Activated CD4-positive, alpha-beta T cell treated with anti-CD3 and anti-CD28 coated beads, Interleukin-2, amount 10 ng/mL, durations not matched to agents 24 days and 14 days (primary cell): ENCODE data around the gene LDB2. TPM values are rescaled to one million over a fixed set of nuclear protein-coding genes. Genes with fewer than 3 reads are reported as not detected.

Source experiments
- DNase-seq: peaks from one replicate; pipeline ENCODE4 v3.0.0; 2022
- H3K27ac Mint-ChIP-seq: one replicate; pipeline ENCODE4 v1.8.0; 2022; ENCODE audit warnings: mild to moderate bottlenecking, mixed read lengths
- H3K27me3 Mint-ChIP-seq: one replicate; pipeline ENCODE4 v1.8.0; 2022; ENCODE audit warnings: mixed read lengths
- H3K36me3 Mint-ChIP-seq: one replicate; pipeline ENCODE4 v1.8.0; 2022; ENCODE audit warnings: low read depth, mild to moderate bottlenecking, mixed read lengths
- H3K4me1 Mint-ChIP-seq: one replicate; pipeline ENCODE4 v1.8.0; 2021; ENCODE audit warnings: mixed read lengths
- H3K4me3 Mint-ChIP-seq: one replicate; pipeline ENCODE4 v1.8.0; 2022; ENCODE audit warnings: mild to moderate bottlenecking, moderate library complexity, mixed read lengths
- H3K9me3 Mint-ChIP-seq: one replicate; pipeline ENCODE4 v1.8.0; 2021; ENCODE audit warnings: mixed read lengths
- intact Hi-C: fragments of 100-400 bp; cut with micrococcal nuclease; formaldehyde crosslinking; loops from one replicate; pipeline ENCODE4 v1.15.1; 2023
- total RNA-seq: library from RNA; stranded (reverse); gene quantifications from 2 replicates; pipeline ENCODE4 v1.2.3, GENCODE V29; 2022

The LDB2 gene
- total RNA-seq, 1 donor from 2014 or later, result not detected

- intact Hi-C loops, result no loop called here
- Mint-ChIP-seq H3K27ac (no peak overlapping the region), H3K9me3 (no peaks in the 10 kb centered on the region), H3K4me3 (no peak overlapping the region), H3K36me3 (no peaks in the 10 kb centered on the region), H3K27me3 (no peaks in the 10 kb centered on the region), H3K4me1 (no peaks in the 10 kb centered on the region)
- no peak for DNase-seq
Observed at GRCh38 chr4:16732741-16733140, 165.7 kb downstream of the LDB2 start.

GRCh38 chr4:16731776-16732380, 166.6 kb downstream of the LDB2 start:
- Mint-ChIP-seq H3K36me3 (no peaks in the 10 kb centered on the region), H3K4me1 (no peaks in the 10 kb centered on the region), H3K4me3 (no peak overlapping the region), H3K27ac (no peak overlapping the region), H3K9me3 (no peaks in the 10 kb centered on the region), H3K27me3 (no peaks in the 10 kb centered on the region)
- intact Hi-C loops, result no loop called here
- DNase-seq, result no peak

GRCh38 chr4:16730522-16731205, 167.8 kb downstream of the LDB2 start:
- Mint-ChIP-seq H3K4me1 (no peaks in the 10 kb centered on the region), H3K27me3 (no peaks in the 10 kb centered on the region), H3K36me3 (no peaks in the 10 kb centered on the region), H3K4me3 (no peak overlapping the region), H3K27ac (no peak overlapping the region), H3K9me3 (no peaks in the 10 kb centered on the region)
- intact Hi-C loops, result no loop called here
- no peak for DNase-seq

GRCh38 chr4:16729336-16729735, 169.1 kb downstream of the LDB2 start:
- no peaks in the 10 kb centered on the region for H3K4me1 Mint-ChIP-seq
- no peak overlapping the region for H3K27ac Mint-ChIP-seq
- DNase-seq, result no peak
- no peaks in the 10 kb centered on the region for H3K27me3 Mint-ChIP-seq
- H3K36me3 Mint-ChIP-seq, result no peaks in the 10 kb centered on the region
- intact Hi-C loops, result no loop called here
- no peak overlapping the region for H3K4me3 Mint-ChIP-seq
- no peaks in the 10 kb centered on the region for H3K9me3 Mint-ChIP-seq

GRCh38 chr4:16728849-16729248, 169.6 kb downstream of the LDB2 start:
- H3K4me3 Mint-ChIP-seq, result no peak overlapping the region
- no peak for DNase-seq
- no peak overlapping the region for H3K27ac Mint-ChIP-seq
- H3K9me3 Mint-ChIP-seq, result no peaks in the 10 kb centered on the region
- no peaks in the 10 kb centered on the region for H3K27me3 Mint-ChIP-seq
- H3K36me3 Mint-ChIP-seq, result no peaks in the 10 kb centered on the region
- no peaks in the 10 kb centered on the region for H3K4me1 Mint-ChIP-seq
- intact Hi-C loops, result no loop called here

- H3K27me3 Mint-ChIP-seq, result no peaks in the 10 kb centered on the region
- intact Hi-C loops, result no loop called here
- H3K9me3 Mint-ChIP-seq, result no peaks in the 10 kb centered on the region
- DNase-seq, result no peak
- no peak overlapping the region for H3K27ac Mint-ChIP-seq
- no peaks in the 10 kb centered on the region for H3K4me1 Mint-ChIP-seq
- H3K36me3 Mint-ChIP-seq, result no peaks in the 10 kb centered on the region
- H3K4me3 Mint-ChIP-seq, result no peak overlapping the region
Observed at GRCh38 chr4:16728111-16728510, 170.3 kb downstream of the LDB2 start.

GRCh38 chr4:16727218-16727617, 171.2 kb downstream of the LDB2 start:
- Mint-ChIP-seq H3K27ac (no peak overlapping the region), H3K9me3 (no peaks in the 10 kb centered on the region), H3K4me1 (no peaks in the 10 kb centered on the region), H3K36me3 (no peaks in the 10 kb centered on the region), H3K4me3 (no peak overlapping the region), H3K27me3 (no peaks in the 10 kb centered on the region)
- no peak for DNase-seq
- intact Hi-C loops, result no loop called here

GRCh38 chr4:16726368-16727050, 171.9 kb downstream of the LDB2 start:
- no peak overlapping the region for H3K27ac Mint-ChIP-seq
- no peaks in the 10 kb centered on the region for H3K9me3 Mint-ChIP-seq
- no peaks in the 10 kb centered on the region for H3K4me1 Mint-ChIP-seq
- no peaks in the 10 kb centered on the region for H3K36me3 Mint-ChIP-seq
- no peaks in the 10 kb centered on the region for H3K27me3 Mint-ChIP-seq
- no peak for DNase-seq
- no peak overlapping the region for H3K4me3 Mint-ChIP-seq
- intact Hi-C loops, result no loop called here

GRCh38 chr4:16725252-16725651, 173.2 kb downstream of the LDB2 start:
- H3K4me3 Mint-ChIP-seq, result no peak overlapping the region
- DNase-seq, result no peak
- no peaks in the 10 kb centered on the region for H3K4me1 Mint-ChIP-seq
- intact Hi-C loops, result no loop called here
- no peak overlapping the region for H3K27ac Mint-ChIP-seq
- H3K36me3 Mint-ChIP-seq, result no peaks in the 10 kb centered on the region
- no peaks in the 10 kb centered on the region for H3K9me3 Mint-ChIP-seq
- no peaks in the 10 kb centered on the region for H3K27me3 Mint-ChIP-seq

- Mint-ChIP-seq H3K36me3 (no peaks in the 10 kb centered on the region), H3K27ac (no peak overlapping the region), H3K9me3 (no peaks in the 10 kb centered on the region), H3K4me3 (no peak overlapping the region), H3K27me3 (no peaks in the 10 kb centered on the region), H3K4me1 (no peaks in the 10 kb centered on the region)
- DNase-seq, result no peak
- intact Hi-C loops, result no loop called here
Observed at GRCh38 chr4:16722416-16722815, 176.0 kb downstream of the LDB2 start.

GRCh38 chr4:16721613-16722291, 176.7 kb downstream of the LDB2 start:
- no peak overlapping the region for H3K27ac Mint-ChIP-seq
- intact Hi-C loops, result no loop called here
- no peak for DNase-seq
- no peaks in the 10 kb centered on the region for H3K9me3 Mint-ChIP-seq
- no peaks in the 10 kb centered on the region for H3K36me3 Mint-ChIP-seq
- H3K4me1 Mint-ChIP-seq, result no peaks in the 10 kb centered on the region
- no peak overlapping the region for H3K4me3 Mint-ChIP-seq
- H3K27me3 Mint-ChIP-seq, result no peaks in the 10 kb centered on the region

- H3K36me3 Mint-ChIP-seq, result no peaks in the 10 kb centered on the region
- DNase-seq, result no peak
- no peaks in the 10 kb centered on the region for H3K4me1 Mint-ChIP-seq
- H3K9me3 Mint-ChIP-seq, result no peaks in the 10 kb centered on the region
- no peaks in the 10 kb centered on the region for H3K27me3 Mint-ChIP-seq
- H3K4me3 Mint-ChIP-seq, result no peak overlapping the region
- intact Hi-C loops, result no loop called here
- H3K27ac Mint-ChIP-seq, result no peak overlapping the region
Observed at GRCh38 chr4:16720761-16721160, 177.7 kb downstream of the LDB2 start.

- Mint-ChIP-seq H3K27me3 (no peaks in the 10 kb centered on the region), H3K4me3 (no peak overlapping the region), H3K9me3 (no peaks in the 10 kb centered on the region), H3K36me3 (no peaks in the 10 kb centered on the region), H3K4me1 (no peaks in the 10 kb centered on the region), H3K27ac (no peak overlapping the region)
- no peak for DNase-seq
- intact Hi-C loops, result no loop called here
Observed at GRCh38 chr4:16717266-16717970, 181.0 kb downstream of the LDB2 start.

GRCh38 chr4:16715482-16715881, 183.0 kb downstream of the LDB2 start:
- no peaks in the 10 kb centered on the region for H3K36me3 Mint-ChIP-seq
- H3K4me1 Mint-ChIP-seq, result no peaks in the 10 kb centered on the region
- no peak for DNase-seq
- H3K27ac Mint-ChIP-seq, result no peak overlapping the region
- no peak overlapping the region for H3K4me3 Mint-ChIP-seq
- intact Hi-C loops, result no loop called here
- H3K27me3 Mint-ChIP-seq, result no peaks in the 10 kb centered on the region
- no peaks in the 10 kb centered on the region for H3K9me3 Mint-ChIP-seq
